Germinal center (tissue), 1 donor: ENCODE results near the gene AFF2.

ENCODE experiments used
- DNase-seq: peaks from one replicate; pipeline ENCODE4 v3.0.0; 2012; ENCODE audit warnings: mixed read lengths, low spot score

AFF2 gene

GRCh38 chrX:149010013-149010852, 509.8 kb downstream of the AFF2 start:
- no peak for DNase-seq

GRCh38 chrX:149010853-149011224, 510.4 kb downstream of the AFF2 start:
- DNase-seq, result no peak

GRCh38 chrX:149013081-149013480, 512.7 kb downstream of the AFF2 start:
- no peak for DNase-seq

GRCh38 chrX:149021159-149021558, 520.7 kb downstream of the AFF2 start:
- DNase-seq, result no peak

GRCh38 chrX:149022485-149022884, 522.1 kb downstream of the AFF2 start:
- no peak for DNase-seq

DNA sequence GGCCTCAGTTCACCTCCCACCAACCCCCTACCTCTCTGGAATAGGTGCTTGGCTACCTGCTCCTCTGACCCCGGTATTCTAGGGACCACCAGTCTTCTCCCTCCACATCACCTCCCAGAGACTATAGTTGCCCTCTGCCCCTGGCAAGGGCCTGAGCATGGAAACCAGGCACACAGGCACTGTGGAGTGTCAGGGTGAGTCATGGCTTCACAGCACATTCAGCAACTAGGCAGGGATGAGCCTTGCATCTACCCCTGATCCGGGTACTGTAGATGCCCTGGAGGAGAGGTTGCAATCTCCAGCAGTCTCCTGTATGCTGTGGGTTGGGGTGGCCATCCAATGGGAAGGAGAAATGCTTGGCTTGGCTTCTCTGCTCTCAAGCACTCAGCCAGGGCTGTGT, 532.0 kb downstream of the AFF2 start:
- DNase-seq, result no peak

DNA sequence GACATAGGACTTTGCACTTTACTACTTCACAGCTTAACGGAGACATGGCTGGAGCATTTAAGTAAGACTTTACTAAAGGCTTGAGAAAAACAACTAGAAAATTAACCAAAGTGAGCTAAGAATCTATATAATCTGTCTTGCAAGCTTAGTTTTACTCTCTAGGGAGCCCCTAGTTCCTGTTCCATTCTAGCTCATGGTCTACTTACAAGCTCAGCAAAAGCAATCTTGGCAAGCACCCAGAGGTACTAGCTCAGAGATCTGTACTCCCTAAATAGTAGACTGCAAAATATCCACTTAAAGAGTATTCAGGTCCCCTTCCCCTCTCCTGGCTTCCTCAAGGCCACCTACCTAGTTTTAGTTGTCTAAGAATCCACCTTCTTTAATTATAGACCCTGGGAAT, 535.7 kb downstream of the AFF2 start:
- no peak for DNase-seq

- no peak for DNase-seq
These were observed 537.0 kb downstream of the AFF2 start for GRCh38 chrX:149037281-149037870.

GRCh38 chrX:149039057-149039456, 538.6 kb downstream of the AFF2 start:
- no peak for DNase-seq

GRCh38 chrX:149040873-149041535, 540.6 kb downstream of the AFF2 start:
- DNase-seq, result no peak

GRCh38 chrX:149043401-149043800, 543.0 kb downstream of the AFF2 start:
- no peak for DNase-seq

DNA sequence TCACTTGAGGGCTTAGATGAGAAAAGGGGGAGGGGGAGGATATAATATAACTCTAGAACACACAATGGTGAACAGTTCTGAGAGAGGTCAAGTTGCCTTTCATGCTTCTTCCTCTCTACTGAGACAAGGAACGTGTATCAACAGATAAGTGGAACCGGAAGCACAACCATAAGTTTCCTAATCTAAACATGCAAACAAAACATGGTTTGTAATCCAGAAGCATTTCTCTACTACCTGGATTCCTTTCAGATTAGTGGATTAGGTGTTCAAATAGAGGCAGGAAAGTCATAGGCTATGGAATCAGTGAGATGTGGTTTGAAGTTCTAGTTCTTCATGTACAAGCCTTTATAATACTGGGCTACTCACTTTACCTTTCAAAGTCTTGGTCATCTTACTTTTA, 544.1 kb downstream of the AFF2 start:
- DNase-seq, result no peak

GRCh38 chrX:149045645-149046210, 545.3 kb downstream of the AFF2 start:
- no peak for DNase-seq
